ENCODE data around the gene UGT1A5. TPM values are rescaled to one million over a fixed set of nuclear protein-coding genes. Genes with fewer than 3 reads are reported as not detected.

UGT1A5 gene
- total RNA-seq, 1 experiment from 2014 or later, result not detected

- no peak overlapping the region for H3K4me2 ChIP-seq (ENCODE audit: low read length)
- RAD21 ChIA-PET (ENCODE audit: low non-redundant PET in 1 of 2, low total read pairs in 2 of 2, uncharacterized antibody in 2 of 2, unreplicated experiment in 2 of 2), result no interaction called here
- H3K79me2 ChIP-seq (ENCODE audit: insufficient read depth, low read length), result no peaks in the 10 kb centered on the region
- H2AFZ ChIP-seq (ENCODE audit: low read depth, low read length, poor library complexity, severe bottlenecking), result no peak overlapping the region
- H3K36me3 ChIP-seq (ENCODE audit: control insufficient read depth in 1 of 2, insufficient read depth in 2 of 2, low read length in 2 of 2), result no peaks in the 10 kb centered on the region
- H3K4me1 ChIP-seq (ENCODE audit: control insufficient read depth in 1 of 2, insufficient read depth in 2 of 2, low read length in 2 of 2), result no peaks in the 10 kb centered on the region
- no peaks in the 10 kb centered on the region for H3K9me2 ChIP-seq (ENCODE audit: insufficient read depth)
- no peaks in the 10 kb centered on the region for H3K27me3 ChIP-seq (ENCODE audit: insufficient read depth, low read length)
- H4K20me1 ChIP-seq (ENCODE audit: insufficient read depth), result no peaks in the 10 kb centered on the region
- CTCF ChIA-PET, result no interaction called here
- no peak for ATAC-seq
- H3K9me3 ChIP-seq (ENCODE audit: control insufficient read depth in 1 of 2, insufficient read depth in 1 of 2, low read depth in 1 of 2, low read length in 2 of 2), result no peaks in the 10 kb centered on the region
- TF ChIP-seq YY1 (IDR thresholded peaks at IDR 0.05; ENCODE audit: extremely low read depth, insufficient replicate concordance, low read depth, low read length), result no peak
- no peak for TF ChIP-seq ELF1 (IDR thresholded peaks at IDR 0.05; ENCODE audit: borderline replicate concordance, low read depth)
- TF ChIP-seq CTCF (IDR thresholded peaks at IDR 0.05 in 2 of 3, conservative IDR thresholded peaks at IDR 0.05 in 1 of 3; ENCODE audit: borderline replicate concordance in 1 of 3, insufficient read depth in 1 of 3, low read depth in 2 of 3, low read length in 2 of 3), result no peak
- intact Hi-C loops (cut with micrococcal nuclease), result no loop called here
- H3K4me3 ChIP-seq (replicated peaks in 1 of 2; ENCODE audit: low read depth in 1 of 2, low read length in 2 of 2), result no peak overlapping the region
- BruUV-seq (replicated peaks), result no TSS peak
- no peak overlapping the region for H3K27ac ChIP-seq (ENCODE audit: low read depth, low read length)
- no peak overlapping the region for H3K9ac ChIP-seq (ENCODE audit: low read length)
- DNase-seq (ENCODE audit: low read depth, low spot score), result no peak
- POLR2A ChIA-PET, result no interaction called here
Observed at GRCh38 chr2:233792720-233793119, 80.0 kb downstream of the UGT1A5 start.

- intact Hi-C loops (cut with micrococcal nuclease), result no loop called here
- Histone ChIP-seq H3K79me2 (ENCODE audit: insufficient read depth, low read length) (no peaks in the 10 kb centered on the region), H3K9me3 (ENCODE audit: control insufficient read depth in 1 of 2, insufficient read depth in 1 of 2, low read depth in 1 of 2, low read length in 2 of 2) (no peaks in the 10 kb centered on the region), H3K36me3 (ENCODE audit: control insufficient read depth in 1 of 2, insufficient read depth in 2 of 2, low read length in 2 of 2) (no peaks in the 10 kb centered on the region), H4K20me1 (ENCODE audit: insufficient read depth) (no peaks in the 10 kb centered on the region), H3K9ac (ENCODE audit: low read length) (no peak overlapping the region), H3K4me3 (replicated peaks in 1 of 2; ENCODE audit: low read depth in 1 of 2, low read length in 2 of 2) (no peak overlapping the region), H3K9me2 (ENCODE audit: insufficient read depth) (no peaks in the 10 kb centered on the region), H3K27ac (ENCODE audit: low read depth, low read length) (no peak overlapping the region), H3K27me3 (ENCODE audit: insufficient read depth, low read length) (no peaks in the 10 kb centered on the region), H3K4me1 (ENCODE audit: control insufficient read depth in 1 of 2, insufficient read depth in 2 of 2, low read length in 2 of 2) (no peaks in the 10 kb centered on the region), H3K4me2 (ENCODE audit: low read length) (no peak overlapping the region), H2AFZ (ENCODE audit: low read depth, low read length, poor library complexity, severe bottlenecking) (no peak overlapping the region)
- POLR2A ChIA-PET, result no interaction called here
- RAD21 ChIA-PET (ENCODE audit: low non-redundant PET in 1 of 2, low total read pairs in 2 of 2, uncharacterized antibody in 2 of 2, unreplicated experiment in 2 of 2), result no interaction called here
- no peak for DNase-seq (ENCODE audit: low read depth, low spot score)
- TF ChIP-seq JUND (IDR thresholded peaks at IDR 0.05), result no peak
- no peak for TF ChIP-seq EZH2 (IDR thresholded peaks at IDR 0.05)
- TF ChIP-seq YY1 (IDR thresholded peaks at IDR 0.05; ENCODE audit: extremely low read depth, insufficient replicate concordance, low read depth, low read length), result no peak
- no peak for TF ChIP-seq EGR1 (IDR thresholded peaks at IDR 0.05; ENCODE audit: low read depth)
- no peak for TF ChIP-seq SIN3A (IDR thresholded peaks at IDR 0.05; ENCODE audit: low read depth)
- TF ChIP-seq ATF3 (IDR thresholded peaks at IDR 0.05), result no peak
- TF ChIP-seq ZBTB33 (IDR thresholded peaks at IDR 0.05; ENCODE audit: extremely low read depth, insufficient replicate concordance, low read length), result no peak
- TF ChIP-seq TCF7L2 (IDR thresholded peaks at IDR 0.05; ENCODE audit: borderline replicate concordance, extremely low read depth, insufficient read depth, insufficient read length), result no peak
- no peak for TF ChIP-seq FOSL1 (IDR thresholded peaks at IDR 0.05; ENCODE audit: low read depth)
- CTCF ChIA-PET, result no interaction called here
- no peak for ATAC-seq
- BruUV-seq (replicated peaks), result no TSS peak
Observed at GRCh38 chr2:233793465-233794127, 80.9 kb downstream of the UGT1A5 start.

All from HCT116 (cell line).